Measurements from ENCODE around the gene WNK4.
A peak's percentile ranks its signal among the peaks of the same experiment; 100 is the strongest.

The WNK4 gene

DNA sequence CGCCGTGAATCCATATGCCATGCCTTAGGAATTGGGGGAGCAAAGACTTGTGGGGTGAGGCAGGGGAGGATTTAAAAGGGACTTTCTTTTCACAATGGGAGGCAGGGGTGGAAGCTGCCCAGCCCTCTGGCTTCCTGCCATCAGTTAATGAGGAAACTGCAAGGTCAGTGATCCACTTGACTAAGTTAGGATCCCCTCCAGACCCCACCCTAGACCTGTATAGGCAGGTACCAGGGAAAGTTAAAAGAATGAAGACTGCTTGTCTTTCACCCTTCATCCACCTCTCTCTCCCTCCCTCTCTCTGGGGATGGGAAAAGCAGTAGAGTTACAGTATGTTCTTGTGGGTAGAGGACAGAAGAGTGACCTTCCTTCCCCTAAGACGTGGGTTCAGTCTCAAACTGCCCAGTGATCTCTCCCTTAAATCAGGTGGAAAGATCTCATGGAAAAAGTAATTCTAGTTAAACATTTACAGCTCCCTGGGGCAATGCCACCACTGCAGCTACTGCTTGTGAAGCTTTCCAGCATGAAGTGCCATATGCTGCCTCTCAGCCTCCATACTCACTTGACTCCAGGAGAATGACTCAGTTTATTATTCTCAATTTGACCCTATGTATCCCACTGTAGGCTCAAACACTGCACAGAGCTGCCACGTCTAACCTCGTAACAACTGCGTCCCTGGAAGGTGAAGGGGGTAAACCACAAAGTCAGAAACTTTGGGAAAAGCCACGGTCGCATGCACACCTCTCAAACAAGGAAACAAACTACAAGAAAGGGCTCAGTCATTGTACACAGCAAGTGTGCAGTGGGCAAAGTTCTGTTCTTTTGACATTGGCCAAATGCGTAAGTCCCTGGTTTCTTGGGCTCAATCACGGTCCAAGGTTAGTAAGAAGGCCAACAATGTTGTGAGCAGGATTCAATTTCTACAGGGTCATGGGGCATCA is 16.9 kb downstream of the WNK4 start:
- DNase-seq = no peak

DNA sequence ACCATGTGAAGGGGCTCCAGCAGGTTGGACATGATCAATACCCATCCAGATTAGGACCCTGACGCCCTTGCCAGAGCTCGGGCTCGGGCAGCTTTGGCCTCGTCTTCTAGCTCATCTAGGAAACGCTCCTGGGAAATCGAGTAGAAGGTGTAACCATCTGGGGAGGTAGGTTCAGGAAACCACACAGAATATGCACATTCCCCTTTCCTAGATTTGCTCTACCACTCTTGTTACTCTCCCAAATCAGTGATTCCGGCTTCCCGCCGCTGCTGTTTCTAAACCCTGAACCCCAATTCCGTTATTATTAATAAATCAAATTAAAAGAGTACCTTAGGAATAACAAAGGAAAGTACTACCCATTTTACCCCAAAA is 17.6 kb downstream of the WNK4 start:
- no peak for DNase-seq

DNA sequence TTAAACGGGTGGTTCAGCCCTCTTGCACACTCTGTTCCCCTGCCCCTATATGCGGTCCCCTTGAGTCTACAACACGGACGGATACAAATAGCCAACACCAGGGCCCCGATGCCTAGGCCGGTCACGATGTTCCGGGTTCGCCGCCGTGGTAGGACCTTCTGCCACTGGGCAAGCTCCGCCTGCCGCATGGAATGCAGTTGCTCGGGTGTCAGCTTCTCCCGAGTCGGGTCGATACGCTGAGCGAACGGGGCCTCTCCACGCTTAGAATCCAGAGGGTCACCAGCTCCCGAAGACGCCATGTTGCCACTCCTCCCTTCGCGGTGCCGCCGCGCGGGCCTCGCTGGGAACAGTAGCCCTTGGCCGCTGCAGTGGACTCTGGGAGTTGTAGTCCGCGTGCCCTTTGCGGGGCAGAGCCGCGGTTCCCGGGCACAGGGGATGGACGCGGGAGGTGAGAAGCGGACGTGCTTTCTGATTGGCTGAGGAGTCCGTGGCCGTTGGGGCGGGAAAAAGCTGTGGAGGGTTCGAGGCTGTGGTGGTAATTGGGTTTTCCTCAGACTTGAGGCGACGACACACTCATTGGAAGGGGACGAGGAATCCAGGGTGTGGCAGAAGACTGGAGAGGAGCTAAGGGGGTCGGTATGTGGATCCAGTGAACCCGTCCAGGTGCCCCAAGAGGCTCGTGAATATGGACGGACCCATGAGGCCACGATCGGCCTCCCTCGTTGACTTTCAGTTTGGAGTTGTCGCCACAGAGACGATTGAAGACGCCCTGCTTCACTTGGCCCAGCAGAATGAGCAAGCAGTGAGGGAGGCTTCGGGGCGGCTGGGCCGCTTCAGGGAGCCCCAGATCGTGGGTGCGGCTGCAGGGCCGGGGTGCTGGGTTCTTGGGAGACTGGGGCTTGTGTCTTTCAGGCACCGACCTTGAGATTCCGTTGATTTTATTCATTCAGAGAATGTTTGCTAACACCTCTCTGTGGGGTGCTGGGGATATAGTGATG is 18.3 kb downstream of the WNK4 start, which contains the start of the genes CNTD1 and COA3:
TSS of gene CNTD1 (plus strand) at position 479 of the 998 bp plus-strand sequence. CDS start at position 686, 207 bp downstream.
TSS of gene COA3 (minus strand) at position 322 of the 998 bp plus-strand sequence. CDS start at position 299, 23 bp downstream.
- DNase-seq = peak; percentile 84 to 94

DNA sequence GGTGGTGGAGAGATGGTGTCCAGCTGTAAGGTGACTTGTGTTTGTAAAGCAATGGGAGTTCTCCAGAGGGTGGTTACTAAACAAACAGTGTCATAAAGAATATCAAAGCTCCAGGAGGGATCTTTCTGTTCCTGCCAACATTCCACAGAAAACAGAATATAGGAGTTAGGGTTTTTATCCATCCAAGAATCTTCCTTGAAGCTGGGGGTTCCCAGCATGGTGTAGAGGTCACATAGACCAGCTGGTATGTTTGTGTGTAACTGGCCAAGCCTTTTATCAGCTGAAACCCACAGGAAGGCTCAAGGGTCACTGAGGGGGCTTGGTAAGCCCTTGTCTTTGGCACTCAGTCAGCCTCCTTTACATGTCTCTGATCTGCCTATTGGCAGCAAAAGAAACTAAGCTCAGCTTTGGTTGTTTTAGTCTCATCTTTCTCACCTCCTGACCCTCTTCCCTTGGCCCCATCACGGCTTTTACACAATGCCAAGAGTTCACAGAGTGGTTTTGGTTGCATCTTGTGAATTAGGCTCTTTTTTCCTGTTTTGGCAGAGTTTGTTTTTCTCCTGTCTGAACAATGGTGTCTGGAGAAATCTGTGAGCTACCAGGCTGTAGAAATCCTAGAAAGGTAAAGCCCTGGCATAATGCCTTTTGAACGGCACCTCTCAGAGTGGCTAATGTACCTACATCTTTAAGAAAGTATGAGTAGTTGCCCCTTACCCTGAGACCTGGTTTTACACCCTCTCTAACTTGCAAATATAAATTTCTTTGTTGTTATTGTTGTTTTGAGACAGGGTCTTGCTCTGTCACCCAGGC is 22.9 kb downstream of the WNK4 start:
- DNase-seq = no peak

DNA sequence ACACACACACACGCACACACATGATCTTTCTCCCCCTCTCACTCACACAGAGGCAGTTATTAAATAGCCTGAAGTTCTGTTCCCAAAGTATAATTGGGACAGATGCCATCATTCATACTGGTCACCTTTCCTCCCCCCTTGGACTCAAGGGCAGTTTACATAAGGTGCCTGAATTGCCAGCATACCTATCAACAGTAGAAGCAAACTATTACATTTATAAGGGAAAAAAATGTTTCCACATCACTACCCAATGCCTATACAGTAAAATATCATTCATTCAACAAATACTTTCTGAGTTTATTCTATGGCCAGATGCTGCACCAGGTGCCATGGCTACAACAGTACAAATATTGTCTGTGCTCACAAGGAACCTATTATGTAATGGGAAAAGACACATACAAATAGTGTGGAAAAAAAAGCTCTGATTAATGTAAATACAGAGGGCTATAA is 24.5 kb downstream of the WNK4 start:
- DNase-seq = peak in 1 of 2 experiments; percentile 54

DNA sequence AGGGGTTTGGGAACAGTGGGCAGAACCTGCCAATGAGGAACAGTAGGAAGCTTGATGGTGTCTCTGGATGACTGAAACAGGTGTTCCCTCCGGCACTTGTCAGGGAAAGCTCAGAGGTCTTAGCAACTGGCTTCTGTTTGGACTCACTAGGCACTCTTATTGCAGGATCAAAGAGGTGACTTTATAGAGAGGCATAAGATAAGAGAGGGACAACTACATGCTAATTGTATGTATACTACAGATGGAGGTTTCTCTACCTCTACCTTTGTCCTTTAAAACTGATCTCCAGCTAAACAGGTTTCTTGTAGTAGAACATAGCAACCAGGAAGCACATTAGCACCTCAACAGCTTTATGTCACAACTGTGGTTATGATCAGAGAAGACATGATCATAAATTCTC is 25.8 kb downstream of the WNK4 start:
- DNase-seq = no peak

DNA sequence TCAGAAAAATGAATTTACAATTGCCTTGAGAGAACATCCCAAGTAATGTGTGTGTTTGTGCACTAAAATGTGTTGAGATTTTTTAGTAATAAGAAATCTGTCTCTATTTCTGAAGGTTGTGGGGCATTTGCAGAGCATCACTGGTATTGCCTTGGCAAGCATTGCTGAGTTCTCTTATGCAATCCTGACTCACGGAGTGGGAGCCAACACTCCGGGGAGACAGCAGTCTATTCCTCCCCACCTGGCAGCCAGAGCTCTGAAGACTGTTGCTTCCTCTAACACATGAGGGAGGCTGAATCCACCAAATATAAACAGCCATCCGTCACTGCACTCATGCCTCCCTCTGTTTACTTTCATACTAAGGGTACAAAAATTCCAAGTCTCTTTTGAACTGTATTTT is 28.8 kb downstream of the WNK4 start:
- no peak for DNase-seq

DNA sequence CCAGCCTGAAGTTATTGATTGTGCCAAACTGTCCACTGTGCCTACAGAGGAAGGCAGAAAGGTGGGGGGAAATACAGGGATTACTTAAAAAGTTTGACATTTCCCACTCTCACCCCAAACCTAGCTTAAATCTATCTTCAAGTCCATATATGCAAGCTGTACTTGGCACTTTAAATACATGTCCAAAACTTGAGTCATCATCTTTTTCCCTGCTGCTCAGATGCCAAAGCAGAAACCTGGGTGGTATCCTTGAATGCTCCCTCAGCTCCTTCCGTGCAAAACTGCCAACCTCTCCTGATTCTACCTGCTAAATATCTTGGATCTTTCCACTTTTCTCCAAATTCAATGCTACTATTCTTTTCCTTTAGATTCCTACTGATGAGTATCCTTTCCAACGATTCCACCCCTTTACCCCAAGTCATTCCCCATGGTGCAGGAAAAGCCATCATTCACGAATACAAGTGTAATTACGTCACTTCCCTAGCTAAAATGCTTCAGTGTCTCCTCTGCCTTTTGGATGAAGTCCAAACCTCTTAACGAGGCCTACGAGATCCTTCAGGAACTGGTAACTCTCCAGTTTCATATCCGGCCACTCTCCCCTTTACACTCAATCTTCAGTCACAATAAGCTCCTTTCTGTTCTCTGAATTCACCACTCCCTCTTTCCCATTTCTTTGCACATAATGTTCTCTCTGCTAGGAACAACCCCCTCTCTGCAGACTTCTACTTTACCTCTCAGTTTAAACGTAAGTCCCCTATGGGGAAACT is 34.4 kb downstream of the WNK4 start:
- DNase-seq = no peak

DNA sequence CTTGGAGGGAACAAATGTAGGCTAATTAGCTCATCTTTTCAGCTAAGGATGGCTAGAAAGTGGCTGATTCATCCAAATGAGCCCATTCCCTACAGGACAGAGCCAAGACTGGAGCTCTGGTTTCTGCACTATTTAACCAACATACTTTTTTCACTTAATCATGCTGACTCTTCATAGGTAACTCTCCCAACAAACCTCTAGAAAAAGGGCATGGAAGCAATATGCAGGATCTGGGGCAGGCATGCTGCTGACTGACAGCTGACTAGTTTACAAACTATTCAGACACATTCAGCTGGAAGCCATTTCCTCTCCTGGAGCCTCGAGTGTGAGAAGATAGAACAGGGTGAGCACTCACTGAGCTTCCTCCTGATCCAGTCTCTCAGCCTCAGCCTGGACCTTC is 37.5 kb downstream of the WNK4 start:
- no peak for DNase-seq

DNA sequence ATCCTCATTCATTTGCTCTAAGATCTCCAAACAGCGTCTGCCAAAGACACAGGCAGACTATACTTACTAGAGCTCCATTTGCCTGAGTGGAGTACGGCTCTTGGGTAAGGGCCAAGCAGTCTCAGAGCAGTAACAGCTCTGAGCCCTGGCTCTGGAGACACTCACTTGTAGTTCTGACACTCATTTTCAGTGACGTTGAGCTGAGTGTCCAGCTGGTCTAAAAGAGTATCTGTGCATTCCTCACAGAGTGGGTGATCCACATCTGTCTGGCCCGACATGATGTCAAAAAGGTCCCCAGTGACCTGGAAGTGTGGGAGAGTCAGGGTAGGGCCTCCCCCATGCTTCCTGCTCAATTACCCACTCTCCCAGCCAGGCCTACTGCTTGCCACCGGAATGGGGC is 38.0 kb downstream of the WNK4 start:
- DNase-seq = no peak

DNA sequence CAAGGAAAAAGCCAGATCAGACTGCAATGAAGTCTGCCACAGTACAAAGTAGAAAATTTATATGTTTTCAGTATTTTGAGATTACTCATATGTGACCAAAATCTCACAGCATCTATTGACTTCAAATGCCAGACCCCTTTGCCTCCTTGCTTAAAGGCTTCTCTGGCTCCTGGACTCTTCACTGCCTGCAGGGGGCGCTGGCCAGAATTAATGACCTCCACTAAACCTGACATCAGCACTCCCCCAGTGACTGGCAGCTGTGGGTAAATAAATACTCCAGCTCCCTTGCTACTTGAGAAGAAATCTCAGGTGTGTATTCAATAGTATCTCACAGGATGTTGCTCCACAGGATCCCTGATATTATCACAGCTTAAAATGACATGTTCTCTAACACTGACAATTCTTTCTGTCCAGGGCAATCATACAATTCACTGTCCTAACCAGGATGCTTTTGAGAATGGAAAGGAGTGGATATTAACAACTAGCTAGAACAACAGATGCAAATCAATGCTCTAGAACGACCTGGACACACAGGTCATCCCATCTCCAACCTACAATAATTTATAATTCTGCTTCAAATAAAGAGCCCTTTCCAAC is 39.6 kb downstream of the WNK4 start:
- peak; percentile 30 to 74 for DNase-seq

DNA sequence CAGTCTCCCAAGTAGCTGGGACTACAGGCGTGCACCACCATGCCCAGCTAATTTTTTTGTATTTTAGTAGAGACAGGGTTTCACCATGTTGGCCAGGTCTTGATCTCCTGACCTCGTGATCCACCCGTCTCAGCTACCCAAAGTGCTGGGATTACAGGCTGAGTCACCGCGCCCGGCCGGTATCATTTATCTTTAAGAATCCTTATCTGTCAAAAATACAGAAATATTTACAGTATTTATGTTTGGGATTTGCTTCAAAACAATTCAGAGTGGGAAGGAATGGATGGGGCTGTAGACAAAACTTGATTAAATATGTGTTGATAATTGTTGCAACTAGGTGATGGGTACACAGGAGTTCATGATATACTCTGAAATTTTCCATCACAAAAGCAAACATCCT is 40.8 kb downstream of the WNK4 start:
- no peak for DNase-seq

DNA sequence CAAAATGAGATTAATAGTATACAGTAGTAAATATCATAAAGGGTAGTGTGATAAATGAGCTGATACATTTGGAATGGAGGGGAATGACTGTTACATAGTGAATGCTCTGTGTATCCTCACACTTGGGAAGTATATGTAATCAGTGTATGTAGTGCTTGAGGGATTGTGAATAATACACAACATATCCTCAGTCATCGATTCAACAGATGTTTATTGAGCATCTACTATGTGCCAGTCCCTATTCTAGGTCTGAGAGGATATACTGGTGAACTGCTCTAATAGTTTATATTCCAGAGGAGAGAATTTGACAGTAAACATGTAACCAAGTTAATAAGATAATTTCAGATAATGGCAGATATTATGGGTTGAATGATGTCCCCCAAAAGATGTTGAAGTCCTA is 47.1 kb downstream of the WNK4 start:
- DNase-seq = no peak

DNA sequence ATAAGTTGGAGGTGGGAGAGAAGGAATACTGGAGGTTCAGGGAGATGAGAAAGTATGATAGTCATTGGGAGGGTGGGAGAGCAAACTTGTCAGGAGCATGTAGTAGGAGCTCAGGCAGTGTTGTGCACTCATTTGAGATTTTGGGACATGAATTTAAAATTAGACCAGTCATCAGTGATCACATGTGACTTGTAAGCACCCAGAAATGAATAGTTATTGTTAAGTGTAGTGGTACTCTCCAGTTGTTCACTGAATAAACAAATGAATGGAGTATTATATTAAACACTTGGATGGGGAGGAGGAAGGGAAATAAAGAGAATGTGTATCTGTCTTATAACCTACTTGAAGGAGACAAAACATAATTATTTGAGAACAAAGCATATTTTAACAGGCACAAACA is 50.6 kb downstream of the WNK4 start:
- DNase-seq = no peak

DNA sequence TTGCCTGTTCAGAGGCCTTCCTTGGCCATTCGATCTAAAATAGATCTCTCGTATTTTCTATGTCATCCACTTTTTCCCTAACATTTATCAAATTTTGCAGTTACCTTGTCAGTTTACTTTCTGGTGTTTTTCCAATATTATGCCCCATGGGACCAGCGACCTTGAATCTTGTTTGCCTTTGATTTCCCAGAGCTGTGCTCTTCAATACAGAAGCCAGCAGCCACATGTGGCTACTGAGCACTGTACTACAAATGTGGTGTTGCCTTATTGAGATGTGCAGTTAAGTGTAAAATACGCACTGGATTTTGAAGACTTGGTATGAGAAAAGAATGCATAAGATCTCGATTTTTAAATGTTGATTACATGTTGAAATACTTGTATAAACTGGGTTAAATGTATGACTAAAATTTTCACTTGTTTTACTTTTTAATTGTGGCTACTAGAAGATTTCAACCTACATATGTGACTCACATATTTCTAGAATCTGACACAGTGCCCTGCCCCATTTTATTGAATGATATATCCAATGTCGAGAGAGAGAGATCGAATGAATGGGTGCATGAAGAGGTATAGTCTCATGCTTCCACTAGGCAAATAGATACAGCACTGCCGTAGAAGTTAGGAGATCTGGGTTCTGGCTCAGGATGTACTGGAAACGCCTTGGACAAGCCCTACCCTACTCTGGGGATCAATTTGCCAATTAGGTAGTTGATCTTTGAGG is 52.0 kb downstream of the WNK4 start:
- DNase-seq = peak in 1 of 2 experiments; percentile 39

DNA sequence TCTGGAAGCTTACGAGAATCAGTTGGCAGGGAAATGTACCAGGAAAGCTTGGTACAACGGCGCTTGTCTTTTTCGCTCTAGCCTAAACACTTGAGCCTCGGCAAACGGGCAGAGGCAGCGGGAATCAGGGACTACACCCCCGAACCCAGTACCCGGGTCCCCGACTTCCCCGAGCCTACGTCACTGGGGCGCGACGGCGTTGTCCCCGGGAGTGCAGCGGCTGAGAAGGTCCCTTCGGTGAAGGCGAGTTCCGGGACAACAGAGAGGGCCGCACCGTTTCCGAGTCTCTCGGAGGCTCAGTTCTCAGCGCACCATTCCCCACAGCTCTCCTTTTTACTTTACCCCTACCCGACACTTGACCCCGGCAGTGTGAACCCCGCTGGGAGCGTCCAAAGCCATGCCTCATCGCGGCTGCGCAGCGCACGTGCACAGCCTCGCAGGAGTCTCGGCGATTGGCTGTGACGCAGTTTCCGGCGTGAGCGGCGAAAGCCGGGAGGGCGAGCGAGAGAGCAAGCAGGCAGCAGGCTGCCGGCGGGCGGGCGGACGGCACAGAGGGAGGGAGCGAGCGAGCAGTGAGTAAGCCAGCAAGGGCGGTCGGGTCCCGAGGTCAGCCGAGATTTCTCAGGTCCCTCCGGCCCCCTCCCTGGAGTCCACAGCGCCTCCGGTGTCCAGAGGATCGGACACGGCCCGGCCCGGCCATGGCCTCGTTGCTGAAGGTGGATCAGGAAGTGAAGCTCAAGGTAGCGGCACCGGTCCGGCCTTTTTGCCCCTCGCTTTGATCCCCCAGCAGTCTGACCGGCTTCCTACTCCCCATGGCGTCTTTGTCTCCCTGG is 52.7 kb downstream of the WNK4 start, which contains the start of gene PSME3:
TSS of gene PSME3 (plus strand) at position 464 of the 833 bp plus-strand sequence. CDS start at position 699, 235 bp downstream.
- peak; percentile 58 to 90 for DNase-seq

DNA sequence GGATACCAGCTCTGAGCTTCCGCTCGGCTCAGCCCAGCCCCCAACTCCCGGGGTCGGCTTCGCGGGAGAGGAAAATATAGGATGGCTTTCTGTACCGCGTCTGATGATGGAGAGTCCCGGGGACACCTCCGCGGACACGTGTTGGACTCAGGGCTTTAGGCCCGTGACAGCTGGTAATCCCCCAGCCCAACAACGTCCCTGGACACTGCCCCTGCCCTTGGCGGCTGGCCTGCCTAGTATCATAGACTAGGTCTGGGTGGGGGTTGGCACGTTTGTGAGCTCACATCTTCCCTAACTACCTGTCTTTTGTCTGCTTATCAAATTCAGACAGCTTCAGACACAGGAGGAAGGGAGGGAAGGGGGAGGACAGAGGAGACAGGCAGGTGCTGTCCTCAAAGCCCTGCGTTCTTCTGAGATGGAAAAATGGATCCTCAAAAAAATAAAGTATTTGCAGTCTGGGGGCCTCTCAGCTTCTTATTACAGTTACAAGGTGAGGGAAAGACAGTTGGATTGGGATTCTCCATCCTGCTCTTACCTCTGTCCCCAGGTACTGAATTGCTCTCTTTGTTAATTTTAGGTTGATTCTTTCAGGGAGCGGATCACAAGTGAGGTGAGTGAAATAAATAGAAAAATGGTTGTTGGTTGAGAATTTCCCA is 53.5 kb downstream of the WNK4 start:
- no peak for DNase-seq

DNA sequence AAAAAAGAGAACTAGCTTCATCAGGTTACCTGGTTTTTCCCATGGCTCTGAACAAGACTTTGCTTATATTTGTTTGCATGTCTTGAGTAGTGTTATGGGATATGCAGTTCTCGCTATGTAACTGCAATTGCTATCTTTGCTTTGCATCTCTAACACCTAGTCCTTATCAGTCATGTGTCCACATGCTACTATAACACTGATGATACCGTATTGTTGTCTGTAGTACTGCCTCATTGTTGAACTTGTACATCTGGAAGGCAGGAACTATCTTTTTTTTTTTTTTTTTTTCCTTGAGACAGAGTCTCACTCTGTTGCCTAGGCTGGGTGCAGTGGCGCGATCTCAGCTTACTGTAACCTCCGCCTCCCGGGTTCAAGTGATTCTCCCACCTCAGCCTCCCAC is 55.3 kb downstream of the WNK4 start:
- DNase-seq = no peak

All from NCI-H526 (cell line).